Esophagus squamous epithelium (tissue), 5 donors: ENCODE data around the gene GUK1. TPM values are rescaled to one million over a fixed set of nuclear protein-coding genes. Genes with fewer than 3 reads are reported as not detected.

Experiments used
- DNase-seq: peaks from one replicate; lab custom pipeline; 2025; lab: John Stamatoyannopoulos, UW
- H3K27ac ChIP-seq, 4 donors: fragments of 200-600 bp; sonication (generic); one replicate each; pipeline ENCODE4 v1.5.1; 2016 to 2019; ENCODE audit warnings: mild to moderate bottlenecking in 1 of 4
- H3K27me3 ChIP-seq, 4 donors: fragments of 200-600 bp; sonication (generic); 1 replicate in 3 of 4; 2 replicates in 1 of 4; pipeline versions ENCODE4 v1.5.1 to v1.6.0; 2017 to 2021; ENCODE audit warnings: antibody characterized with exemption in 1 of 4
- H3K36me3 ChIP-seq, 3 donors: fragments of 200-600 bp; sonication (generic); one replicate each; pipeline ENCODE4 v1.5.1; 2016 to 2019
- H3K4me1 ChIP-seq, 3 donors: fragments of 200-600 bp; sonication (generic); one replicate each; pipeline ENCODE4 v1.5.1; 2017 to 2019
- H3K4me3 ChIP-seq, 4 donors: fragments of 200-600 bp; sonication (generic); 1 replicate in 3 of 4; 2 replicates in 1 of 4; pipeline ENCODE4 v1.5.1; 2016 to 2019; ENCODE audit warnings: mild to moderate bottlenecking in 2 of 4, moderate library complexity in 1 of 4
- H3K9me3 ChIP-seq, 3 donors: fragments of 200-600 bp; sonication (generic); one replicate each; pipeline ENCODE4 v1.5.1; 2016 to 2019
- POLR2A ChIP-seq, 4 donors: fragments of 450-650 bp; IDR thresholded peaks; one replicate each; pipeline ENCODE4 v1.6.1; 2017; ENCODE audit warnings: antibody characterized with exemption in 4 of 4, mild to moderate bottlenecking in 4 of 4, moderate library complexity in 3 of 4
- WGBS, 2 donors: methylation state at CpG; one replicate each; pipeline ENCODE4 v1.1.5; 2018; 5-methylcytosine and 5-hydroxymethylcytosine counted together
- intact Hi-C: fragments of 100-400 bp; cut with DNase I; formaldehyde crosslinking; loops from one replicate; pipeline ENCODE4 v1.15.0; 2022
- total RNA-seq, 4 donors: library from RNA; depleted of rRNA; stranded (reverse); fragments of >200 nt; gene quantifications; one replicate each; pipeline ENCODE4 v1.1.0, GENCODE V29; 2016
- TF ChIP-seq, protein P1 (sequence below), 6 experiments: fragments of 450-650 bp in 4 of 6; fragments of 200-600 bp in 2 of 6; sonication (generic) in 2 of 6; IDR thresholded peaks; one replicate each; pipeline ENCODE4 v1.5.1; 2016 to 2019; ENCODE audit warnings: antibody characterized with exemption in 6 of 6, mild to moderate bottlenecking in 4 of 6, moderate library complexity in 4 of 6
- donor health status: DM: yes; HTN: yes; CAD: no.

The GUK1 gene
- total RNA-seq, 4 donors from 2014 or later: 279 to 320 (median 302) TPM

DNA sequence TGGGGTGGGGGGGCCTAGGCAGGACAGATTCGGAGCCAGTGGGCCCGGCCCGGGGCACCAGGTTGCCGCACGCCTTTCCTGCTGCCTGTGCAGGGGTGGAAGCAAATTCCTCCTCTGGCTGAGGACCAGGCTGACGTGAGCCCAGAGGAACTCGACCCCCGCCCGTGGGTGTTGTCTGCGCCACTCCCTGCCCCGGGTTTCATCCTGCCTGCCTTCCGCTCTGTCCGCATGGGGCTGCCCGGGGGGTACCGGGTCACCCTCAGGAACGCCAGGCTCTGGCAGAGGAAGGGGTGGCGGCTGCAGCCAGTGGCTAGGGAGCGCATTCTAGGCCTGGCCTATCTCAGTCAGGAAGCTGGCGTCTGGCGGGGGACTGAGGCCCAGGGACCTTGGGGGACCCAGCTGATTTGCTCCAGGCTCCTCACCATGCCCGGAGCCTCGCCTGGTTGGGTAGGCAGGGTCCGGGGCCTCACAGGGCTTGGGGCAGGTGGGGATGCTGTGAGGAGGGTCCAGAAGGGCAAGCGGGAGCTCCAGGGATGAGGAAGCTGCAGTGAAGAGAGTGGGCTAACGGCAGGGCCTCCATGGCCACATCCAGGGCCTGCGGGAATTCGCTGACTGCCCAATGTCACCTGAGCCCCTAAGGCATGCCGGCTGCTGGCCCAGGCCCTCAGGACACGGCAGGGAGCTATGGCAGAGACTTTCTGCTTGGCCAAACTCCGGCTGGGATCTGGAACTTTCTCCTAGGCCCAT lies 23.1 kb downstream of the GUK1 start:
- intact Hi-C loops: loop anchor here (10.0 kb wide), 1 partner anchor 58 kb away; the partner anchor contains the start of genes C1orf35 and MRPL55
- peak overlapping the region in 1 of 4 donors; percentile 34 for H3K4me3 ChIP-seq
- WGBS, 2 donors: 35 to 40% methylated on average over 9 to 12 of the region's 30 CpGs

DNA sequence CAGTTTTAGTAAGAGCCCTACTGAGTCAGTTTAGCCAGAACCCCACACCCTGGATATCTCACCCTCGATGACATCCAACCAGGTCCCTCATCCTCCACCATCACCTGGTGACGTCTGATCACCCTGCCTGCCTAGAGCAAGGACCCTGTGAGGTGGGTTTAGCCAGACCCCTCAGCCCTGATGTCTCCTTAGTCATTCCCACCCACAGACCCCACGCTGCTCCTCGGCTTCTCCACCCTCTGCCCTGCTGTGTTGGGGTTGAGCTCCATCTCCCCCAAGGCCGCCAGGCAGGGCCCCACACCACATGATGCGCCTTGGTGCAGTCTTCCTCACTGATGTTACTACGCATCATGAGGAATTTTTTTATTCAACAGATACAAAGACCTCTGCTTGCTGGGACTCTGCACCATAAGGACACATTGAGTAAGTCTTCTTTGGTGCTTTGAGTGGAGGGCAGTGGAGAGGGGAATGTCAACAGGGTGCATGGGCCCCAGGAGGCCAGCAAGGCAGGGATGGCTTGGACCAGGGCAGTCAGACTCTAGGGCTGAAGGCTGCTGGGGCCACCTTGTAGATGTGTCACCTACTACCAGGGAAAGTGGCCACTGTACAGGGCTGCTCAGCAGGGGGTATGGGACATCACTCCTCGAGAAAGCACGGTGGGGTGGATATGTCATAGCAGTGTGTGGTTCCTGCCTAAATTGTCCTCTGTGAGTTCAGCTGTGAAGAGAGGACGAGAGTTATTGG lies 23.9 kb downstream of the GUK1 start:
- DNase-seq: no peak
- Histone ChIP-seq H3K4me1 (peaks cover 38 to 74% (median 48%) of the 10 kb centered on the region in 3 donors), H3K27ac (peak overlapping the region; percentile 78 to 100 (median 100)), H3K4me3 (no peak overlapping the region), H3K9me3 (no peaks in the 10 kb centered on the region), H3K27me3 (peaks cover 0 to 13% (median under 1%) of the 10 kb centered on the region in 4 donors), H3K36me3 (no peaks in the 10 kb centered on the region)
- WGBS, 2 donors: 90 to 94% methylated on average over 2 to 10 of the region's 10 CpGs
- intact Hi-C loops: loop anchor here (10.0 kb wide), 1 partner anchor 59 kb away; the partner anchor contains the start of genes C1orf35 and MRPL55
- TF ChIP-seq, protein P1, sequence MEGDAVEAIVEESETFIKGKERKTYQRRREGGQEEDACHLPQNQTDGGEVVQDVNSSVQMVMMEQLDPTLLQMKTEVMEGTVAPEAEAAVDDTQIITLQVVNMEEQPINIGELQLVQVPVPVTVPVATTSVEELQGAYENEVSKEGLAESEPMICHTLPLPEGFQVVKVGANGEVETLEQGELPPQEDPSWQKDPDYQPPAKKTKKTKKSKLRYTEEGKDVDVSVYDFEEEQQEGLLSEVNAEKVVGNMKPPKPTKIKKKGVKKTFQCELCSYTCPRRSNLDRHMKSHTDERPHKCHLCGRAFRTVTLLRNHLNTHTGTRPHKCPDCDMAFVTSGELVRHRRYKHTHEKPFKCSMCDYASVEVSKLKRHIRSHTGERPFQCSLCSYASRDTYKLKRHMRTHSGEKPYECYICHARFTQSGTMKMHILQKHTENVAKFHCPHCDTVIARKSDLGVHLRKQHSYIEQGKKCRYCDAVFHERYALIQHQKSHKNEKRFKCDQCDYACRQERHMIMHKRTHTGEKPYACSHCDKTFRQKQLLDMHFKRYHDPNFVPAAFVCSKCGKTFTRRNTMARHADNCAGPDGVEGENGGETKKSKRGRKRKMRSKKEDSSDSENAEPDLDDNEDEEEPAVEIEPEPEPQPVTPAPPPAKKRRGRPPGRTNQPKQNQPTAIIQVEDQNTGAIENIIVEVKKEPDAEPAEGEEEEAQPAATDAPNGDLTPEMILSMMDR (IDR thresholded peaks at IDR 0.05): no peak
- TF ChIP-seq POLR2A (IDR thresholded peaks at IDR 0.05): no peak

More for the DNA sequence above, 23.1 kb downstream of the GUK1 start:
- Histone ChIP-seq H3K36me3 (no peaks in the 10 kb centered on the region), H3K27ac (peak overlapping the region; percentile 77 to 100 (median 89)), H3K9me3 (no peaks in the 10 kb centered on the region), H3K27me3 (peaks cover 0 to 13% (median 1%) of the 10 kb centered on the region in 4 donors), H3K4me1 (peaks cover 38 to 79% (median 48%) of the 10 kb centered on the region in 3 donors)
- no peak for DNase-seq
- TF ChIP-seq, protein P1 (IDR thresholded peaks at IDR 0.05): no peak
- TF ChIP-seq POLR2A (IDR thresholded peaks at IDR 0.05): peak in 1 of 4 donors; percentile 39

DNA sequence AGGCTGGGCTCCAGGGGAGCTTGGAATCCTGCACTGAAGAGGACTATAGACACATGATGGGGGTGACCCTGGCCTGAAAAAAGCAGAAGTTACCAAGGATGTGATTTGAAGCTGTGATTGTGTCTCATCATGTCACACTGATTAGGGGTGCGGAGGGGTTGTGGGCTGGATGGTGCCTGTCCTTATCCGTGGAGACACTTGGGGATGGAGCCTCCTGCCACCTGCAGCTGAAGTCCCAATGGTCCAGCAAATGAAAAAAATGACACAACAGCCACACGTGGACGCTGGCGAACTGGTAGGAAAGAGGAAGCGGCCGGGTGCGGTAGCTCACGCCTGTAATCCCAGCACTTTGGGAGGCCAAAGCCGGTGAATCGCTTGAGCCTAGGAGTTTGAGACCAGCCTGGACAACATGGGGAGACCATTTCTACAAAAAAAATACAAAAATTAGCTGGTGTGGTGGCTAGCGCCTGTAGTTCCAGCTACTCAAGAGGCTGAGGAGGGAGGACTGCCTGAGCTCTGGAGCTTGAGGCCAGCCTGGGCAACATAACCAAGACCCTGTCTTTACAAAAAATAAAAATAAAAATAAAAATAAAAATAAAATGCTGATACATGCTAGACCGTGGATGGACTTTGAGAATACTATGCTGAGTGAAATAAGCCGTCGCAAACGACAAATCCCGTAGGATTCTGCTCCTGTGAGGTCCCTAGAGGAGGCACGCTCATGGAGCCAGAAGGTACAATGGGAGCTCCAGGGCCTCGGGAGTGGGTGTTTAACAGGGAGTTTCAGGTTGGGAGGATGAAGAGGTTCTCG lies 24.7 kb downstream of the GUK1 start:
- DNase-seq: no peak
- Histone ChIP-seq H3K36me3 (no peaks in the 10 kb centered on the region), H3K4me3 (peak overlapping the region; percentile 25 to 99 (median 75)), H3K27me3 (peaks cover 0 to 13% (median 0%) of the 10 kb centered on the region in 4 donors), H3K27ac (peak overlapping the region; percentile 99 to 100 (median 100)), H3K9me3 (no peaks in the 10 kb centered on the region), H3K4me1 (peaks cover 38 to 69% (median 47%) of the 10 kb centered on the region in 3 donors)
- TF ChIP-seq, protein P1 (IDR thresholded peaks at IDR 0.05): no peak
- no peak for TF ChIP-seq POLR2A (IDR thresholded peaks at IDR 0.05)
- 44 to 45% methylated on average over 19 to 20 of the region's 20 CpGs for WGBS, 2 donors
- intact Hi-C loops: loop anchor here (10.0 kb wide), 1 partner anchor 60 kb away; the partner anchor contains the start of genes C1orf35 and MRPL55

DNA sequence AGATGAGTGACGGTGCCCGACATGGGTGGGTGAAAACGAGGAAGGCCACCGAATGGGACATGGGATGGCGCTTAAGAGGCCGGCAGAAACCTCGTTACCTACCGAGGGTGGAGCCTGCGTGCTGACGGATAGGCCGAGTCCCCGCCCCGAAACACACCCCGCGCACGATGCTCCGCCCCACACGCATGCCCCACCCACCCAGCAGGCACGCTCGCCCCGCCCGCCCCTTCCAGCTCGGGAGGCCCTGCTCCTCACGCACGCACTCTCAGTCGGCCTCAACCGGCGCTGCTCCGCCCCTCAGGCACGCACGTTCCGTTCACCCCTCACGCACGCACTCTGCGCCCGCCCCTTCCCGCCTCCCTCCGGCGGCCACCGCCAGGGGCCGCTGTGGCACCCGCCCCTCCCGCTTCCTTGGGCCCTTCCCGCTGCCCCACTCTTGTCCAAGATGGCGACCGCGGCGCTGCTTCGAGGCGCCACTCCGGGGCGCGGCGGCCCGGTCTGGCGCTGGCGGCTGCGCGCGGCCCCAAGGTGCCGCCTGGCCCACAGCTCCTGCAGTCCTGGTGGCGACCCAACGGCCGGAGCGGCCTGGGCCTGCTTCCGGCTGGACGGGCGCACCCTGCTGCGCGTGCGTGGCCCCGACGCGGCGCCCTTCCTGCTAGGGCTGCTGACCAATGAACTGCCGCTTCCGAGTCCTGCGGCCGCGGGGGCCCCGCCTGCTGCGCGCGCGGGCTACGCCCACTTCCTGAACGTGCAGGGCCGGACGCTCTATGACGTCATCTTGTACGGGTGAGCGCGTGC lies 25.5 kb downstream of the GUK1 start, which contains the start of gene IBA57:
Gene IBA57 (plus strand): TSS at position 433 of the 798 bp plus-strand sequence. CDS start 13 bp downstream, at position 446.
- H3K27me3 ChIP-seq: peaks cover 0 to 13% (median 0%) of the 10 kb centered on the region in 4 donors
- H3K36me3 ChIP-seq: no peaks in the 10 kb centered on the region
- TF ChIP-seq, protein P1 (IDR thresholded peaks at IDR 0.05): peak; percentile 73 to 98 (median 94)
- TF ChIP-seq POLR2A (IDR thresholded peaks at IDR 0.05): peak in 3 of 4 donors; percentile 63 to 94 (median 94)
- 0 to 2% methylated on average over 7 of the region's 93 CpGs for WGBS, 2 donors
- intact Hi-C loops: loop anchor here (10.0 kb wide), 1 partner anchor 61 kb away; the partner anchor contains the start of genes C1orf35 and MRPL55
- H3K4me3 ChIP-seq: peak within 1 kb of the TSS; percentile 73 to 99 (median 76)
- DNase-seq: peak; percentile 96
- no peaks in the 10 kb centered on the region for H3K9me3 ChIP-seq
- peak within 1 kb of the TSS; percentile 99 to 100 (median 100) for H3K27ac ChIP-seq
- peaks cover 32 to 60% (median 42%) of the 10 kb centered on the region in 3 donors for H3K4me1 ChIP-seq
